ENCODE results near the gene CUEDC1. TPM values are rescaled to one million over a fixed set of nuclear protein-coding genes. Genes with fewer than 3 reads are reported as not detected.
A peak's percentile ranks its signal among the peaks of the same experiment; 100 is the strongest.

Gene CUEDC1
- total and polyA plus RNA-seq, 11 donors, result 29.6 to 68.5 (median 42.2) TPM

GRCh38 chr17:57947369-57947768 is 7.8 kb downstream of the CUEDC1 start:
- TF ChIP-seq CTCF (IDR thresholded peaks at IDR 0.05) (no peak), POLR2A (IDR thresholded peaks at IDR 0.05) (no peak)
- Histone ChIP-seq H3K4me3 (peak overlapping the region in 10 of 12 donors; percentile 25 to 62 (median 48)), H3K27me3 (no peaks in the 10 kb centered on the region), H3K27ac (peak overlapping the region; percentile 54 to 100 (median 90)), H3K36me3 (no peaks in the 10 kb centered on the region), H3K9me3 (no peaks in the 10 kb centered on the region), H3K4me1 (peaks cover 18 to 97% (median 86%) of the 10 kb centered on the region in 12 donors)
- ATAC-seq, result no peak
- intact Hi-C loops (cut with DNase I), result loop anchor here in 3 of 10 donors (5.0 kb wide), 3 partner anchors 35 to 55 kb away; partner anchors contain the start of gene VEZF1 (in 1 of the 3)
- 71 to 77% (median 73%) methylated on average over 9 of the region's 9 CpGs for WGBS, 4 donors
- DNase-seq, result peak in 1 of 5 donors; percentile 2

- Histone ChIP-seq H3K4me1 (peaks cover 19 to 97% (median 86%) of the 10 kb centered on the region in 12 donors), H3K27ac (peak overlapping the region; percentile 54 to 100 (median 90)), H3K4me3 (peak overlapping the region in 11 of 12 donors; percentile 4 to 62 (median 47)), H3K36me3 (no peaks in the 10 kb centered on the region), H3K27me3 (no peaks in the 10 kb centered on the region), H3K9me3 (no peaks in the 10 kb centered on the region)
- peak; percentile 69 to 80 (median 77) for ATAC-seq
- intact Hi-C loops (cut with DNase I), result loop anchor here in 3 of 10 donors (5.0 kb wide), 3 partner anchors 35 to 55 kb away; partner anchors contain the start of gene VEZF1 (in 1 of the 3)
- 2 to 8% (median 4%) methylated on average over 10 of the region's 10 CpGs for WGBS, 4 donors
- DNase-seq, result peak in 4 of 5 donors; percentile 42 to 61 (median 50)
- TF ChIP-seq POLR2A (IDR thresholded peaks at IDR 0.05) (no peak), CTCF (IDR thresholded peaks at IDR 0.05) (no peak)
Observed at GRCh38 chr17:57946798-57947358, 8.3 kb downstream of the CUEDC1 start.

- peaks cover 26 to 97% (median 88%) of the 10 kb centered on the region in 12 donors for H3K4me1 ChIP-seq
- peak overlapping the region in 11 of 12 donors; percentile 4 to 62 (median 47) for H3K4me3 ChIP-seq
- 16 to 28% (median 18%) methylated on average over 6 of the region's 6 CpGs for WGBS, 4 donors
- ATAC-seq (no peak), DNase-seq (peak in 1 of 5 donors; percentile 8)
- TF ChIP-seq POLR2A (IDR thresholded peaks at IDR 0.05) (no peak), CTCF (IDR thresholded peaks at IDR 0.05) (no peak)
- no peaks in the 10 kb centered on the region for H3K27me3 ChIP-seq
- intact Hi-C loops (cut with DNase I), result loop anchor here in 3 of 10 donors (5.0 kb wide), 3 partner anchors 36 to 54 kb away; partner anchors contain the start of gene VEZF1 (in 1 of the 3)
- H3K9me3 ChIP-seq, result no peaks in the 10 kb centered on the region
- H3K27ac ChIP-seq, result peak overlapping the region; percentile 54 to 100 (median 90)
- no peaks in the 10 kb centered on the region for H3K36me3 ChIP-seq
Observed at GRCh38 chr17:57945996-57946797, 9.0 kb downstream of the CUEDC1 start.

- H3K36me3 ChIP-seq, result no peaks in the 10 kb centered on the region
- peaks cover 37 to 97% (median 90%) of the 10 kb centered on the region in 12 donors for H3K4me1 ChIP-seq
- no peak for TF ChIP-seq CTCF (IDR thresholded peaks at IDR 0.05)
- no peak for TF ChIP-seq POLR2A (IDR thresholded peaks at IDR 0.05)
- no peaks in the 10 kb centered on the region for H3K27me3 ChIP-seq
- WGBS, 4 donors, result 59 to 74% (median 60%) methylated on average over 6 of the region's 6 CpGs
- no peak for ATAC-seq
- H3K27ac ChIP-seq, result peak overlapping the region in 7 of 12 donors; percentile 14 to 100 (median 39)
- intact Hi-C loops (cut with DNase I), result loop anchor here in 3 of 10 donors (5.0 kb wide), 3 partner anchors 37 to 53 kb away; partner anchors contain the start of gene VEZF1 (in 1 of the 3)
- no peak overlapping the region for H3K4me3 ChIP-seq
- no peaks in the 10 kb centered on the region for H3K9me3 ChIP-seq
- DNase-seq, result peak in 1 of 5 donors; percentile 4
Observed at GRCh38 chr17:57944908-57945307, 10.3 kb downstream of the CUEDC1 start.

All from heart left ventricle (tissue), 16 donors.